K562 (cell line): ENCODE data around the gene KRTAP10-6. TPM values are rescaled to one million over a fixed set of nuclear protein-coding genes. Genes with fewer than 3 reads are reported as not detected.

ENCODE experiments used
- ATF6 ChIP-seq: sonication (generic); formaldehyde crosslinking; IDR thresholded peaks from 2 replicates; pipeline ENCODE4 v1.4.0; 2020; ENCODE audit warnings: mild to moderate bottlenecking, missing genetic modification reagents
- CBFB ChIP-seq: sonication (generic); formaldehyde crosslinking; IDR thresholded peaks from 2 replicates; pipeline ENCODE4 v1.4.0; 2020; ENCODE audit warnings: mild to moderate bottlenecking, missing genetic modification reagents
- HDAC8 ChIP-seq: fragments of 450-650 bp; IDR thresholded peaks from 2 replicates; pipeline ENCODE4 v1.6.1; 2016; ENCODE audit warnings: mild to moderate bottlenecking, missing genetic modification characterization, moderate library complexity, missing compliant biosample characterization
- NCOA6 ChIP-seq: fragments of 450-650 bp; IDR thresholded peaks from 2 replicates; pipeline ENCODE4 v1.6.1; 2017; ENCODE audit warnings: mild to moderate bottlenecking
- PTBP1 ChIP-seq: fragments of 200-400 bp; formaldehyde crosslinking; IDR thresholded peaks from 2 replicates; pipeline ENCODE4 v1.6.1; 2017; ENCODE audit warnings: low read depth, low read length
- PURB ChIP-seq: sonication (generic); formaldehyde crosslinking; IDR thresholded peaks from 2 replicates; pipeline ENCODE4 v1.9.0; 2021; ENCODE audit warnings: low read depth, mild to moderate bottlenecking, missing genetic modification reagents
- TAF1 ChIP-seq: IDR thresholded peaks from 2 replicates; pipeline ENCODE4 v1.6.1; 2011; ENCODE audit warnings: mild to moderate bottlenecking, low read length, moderate library complexity; ENCODE audit not compliant: insufficient read depth, control insufficient read depth, severe bottlenecking; ENCODE audit errors: extremely low read depth
- TEAD1 ChIP-seq, 2 experiments: fragments of 450-650 bp in 1 of 2; sonication (generic) in 1 of 2; formaldehyde crosslinking; IDR thresholded peaks; 2 replicates each; pipeline versions ENCODE4 v1.4.0 to v1.8.0; 2020 to 2022; ENCODE audit warnings: mild to moderate bottlenecking in 2 of 2, missing genetic modification reagents in 1 of 2
- ZBTB1 ChIP-seq: sonication (generic); formaldehyde crosslinking; IDR thresholded peaks from 2 replicates; pipeline ENCODE4 v1.8.1; 2023; ENCODE audit warnings: missing genetic modification reagents, low read depth, mild to moderate bottlenecking, borderline replicate concordance
- ZKSCAN1 ChIP-seq: fragments of 150-350 bp; IDR thresholded peaks from 2 replicates; pipeline ENCODE4 v1.6.1; 2016; ENCODE audit warnings: low read depth, low read length
- ZNF174 ChIP-seq: fragments of 250-450 bp; sonication (Bioruptor Pico); IDR thresholded peaks from 2 replicates; pipeline ENCODE4 v1.4.0; 2020; ENCODE audit warnings: mild to moderate bottlenecking
- ZNF274 ChIP-seq: IDR thresholded peaks from 2 replicates; pipeline ENCODE4 v1.6.1; 2011; ENCODE audit warnings: low read depth, mild to moderate bottlenecking, low read length, moderate library complexity, borderline replicate concordance
- ZNF318 ChIP-seq, 2 experiments: fragments of 450-650 bp; IDR thresholded peaks; 2 replicates each; pipeline ENCODE4 v1.6.1; 2016; ENCODE audit warnings: mild to moderate bottlenecking in 2 of 2, borderline replicate concordance in 1 of 2, low read depth in 1 of 2, moderate library complexity in 1 of 2
- polyA plus RNA-seq, 8 experiments: library from polyadenylated mRNA; depleted of rRNA in 4 of 8; stranded (reverse) in 5 of 8; unstranded in 3 of 8; fragments of >200 nt; fragmentation: Nextera tagmentation in 2 of 8; fragmentation: Illumina TruSeq in 1 of 8; extraction: Ambion mirVana in 2 of 8; extraction: Trizol in 1 of 8; gene quantifications; 2 replicates each; pipeline versions ENCODE4 v1.2.1 to v1.2.3, GENCODE V29; 2011 to 2014; ENCODE audit warnings: inconsistent platforms in 1 of 8, missing spikeins in 1 of 8
- total RNA-seq, 7 experiments: library from RNA; depleted of rRNA in 6 of 7; stranded (reverse); fragments of >200 nt in 6 of 7; fragmentation: Illumina TruSeq in 2 of 7; extraction: Trizol in 2 of 7; gene quantifications; 2 replicates each; pipeline versions ENCODE4 v1.2.1 to v1.2.3, GENCODE V29; 2011 to 2021; ENCODE audit warnings: low replicate concordance in 1 of 7
- TF ChIP-seq, protein P1 (sequence below): IDR thresholded peaks from 3 replicates; pipeline ENCODE4 v1.6.1; 2011; ENCODE audit warnings: borderline replicate concordance, mild to moderate bottlenecking, moderate library complexity; ENCODE audit not compliant: insufficient read length; ENCODE audit errors: extremely low read depth
- TF ChIP-seq, protein P2 (sequence below): fragments of 250-450 bp; sonication (Bioruptor Pico); IDR thresholded peaks from 2 replicates; pipeline ENCODE4 v1.9.0; 2021; ENCODE audit warnings: mild to moderate bottlenecking

KRTAP10-6 gene
- total and polyA plus RNA-seq, 9 of the 15 experiments (the other 6 are each of a cell fraction or from before 2014, with no cell fraction given), result not detected

- no peak for TF ChIP-seq ATF6
- no peak for TF ChIP-seq ZBTB1 (CRISPR knock-in tag)
- no peak for TF ChIP-seq PTBP1
- TF ChIP-seq, protein P1, sequence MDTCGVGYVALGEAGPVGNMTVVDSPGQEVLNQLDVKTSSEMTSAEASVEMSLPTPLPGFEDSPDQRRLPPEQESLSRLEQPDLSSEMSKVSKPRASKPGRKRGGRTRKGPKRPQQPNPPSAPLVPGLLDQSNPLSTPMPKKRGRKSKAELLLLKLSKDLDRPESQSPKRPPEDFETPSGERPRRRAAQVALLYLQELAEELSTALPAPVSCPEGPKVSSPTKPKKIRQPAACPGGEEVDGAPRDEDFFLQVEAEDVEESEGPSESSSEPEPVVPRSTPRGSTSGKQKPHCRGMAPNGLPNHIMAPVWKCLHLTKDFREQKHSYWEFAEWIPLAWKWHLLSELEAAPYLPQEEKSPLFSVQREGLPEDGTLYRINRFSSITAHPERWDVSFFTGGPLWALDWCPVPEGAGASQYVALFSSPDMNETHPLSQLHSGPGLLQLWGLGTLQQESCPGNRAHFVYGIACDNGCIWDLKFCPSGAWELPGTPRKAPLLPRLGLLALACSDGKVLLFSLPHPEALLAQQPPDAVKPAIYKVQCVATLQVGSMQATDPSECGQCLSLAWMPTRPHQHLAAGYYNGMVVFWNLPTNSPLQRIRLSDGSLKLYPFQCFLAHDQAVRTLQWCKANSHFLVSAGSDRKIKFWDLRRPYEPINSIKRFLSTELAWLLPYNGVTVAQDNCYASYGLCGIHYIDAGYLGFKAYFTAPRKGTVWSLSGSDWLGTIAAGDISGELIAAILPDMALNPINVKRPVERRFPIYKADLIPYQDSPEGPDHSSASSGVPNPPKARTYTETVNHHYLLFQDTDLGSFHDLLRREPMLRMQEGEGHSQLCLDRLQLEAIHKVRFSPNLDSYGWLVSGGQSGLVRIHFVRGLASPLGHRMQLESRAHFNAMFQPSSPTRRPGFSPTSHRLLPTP, result no peak
- no peak for TF ChIP-seq NCOA6
- TF ChIP-seq HDAC8, result no peak
- TF ChIP-seq ZNF174 (CRISPR knock-in tag), result no peak
- no peak for TF ChIP-seq ZKSCAN1
- no peak for TF ChIP-seq PURB
- TF ChIP-seq CBFB, result no peak
- TF ChIP-seq, protein P2, sequence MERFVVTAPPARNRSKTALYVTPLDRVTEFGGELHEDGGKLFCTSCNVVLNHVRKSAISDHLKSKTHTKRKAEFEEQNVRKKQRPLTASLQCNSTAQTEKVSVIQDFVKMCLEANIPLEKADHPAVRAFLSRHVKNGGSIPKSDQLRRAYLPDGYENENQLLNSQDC (CRISPR knock-in tag), result no peak
- no peak for TF ChIP-seq ZNF274
- TF ChIP-seq TEAD1 (CRISPR knock-in tag; IDR thresholded peaks at IDR 0.05), result no peak
- no peak for TF ChIP-seq ZNF318 (IDR thresholded peaks at IDR 0.05; ENCODE audit: borderline replicate concordance in 1 of 2, low read depth in 1 of 2)
- no peak for TF ChIP-seq TAF1
Observed at GRCh38 chr21:44609193-44609592, 16.9 kb upstream of the KRTAP10-6 start (continued).
